SK-N-SH (cell line): ENCODE measurements around the gene ADD2. TPM values are rescaled to one million over a fixed set of nuclear protein-coding genes. Genes with fewer than 3 reads are reported as not detected.
"Not testable (repeated sequence)": the region's sequence is repeated elsewhere in the genome, so short reads cannot be mapped to it uniquely, and the experiment has no call there.

Experiments
- CTCF ChIA-PET: fragments of 300-600, 350-600 bp; formaldehyde crosslinking; extraction: SDS; loops from one replicate; lab custom pipeline; 2021; lab: Yijun Ruan, JAX
- POLR2A ChIA-PET: fragments of 350-600 bp; sonication (Branson Sonifier 250); formaldehyde crosslinking; extraction: SDS; loops from one replicate; lab custom pipeline; 2020; ENCODE audit warnings: antibody characterized with exemption, inconsistent platforms; lab: Yijun Ruan, JAX
- DNase-seq: peaks from one replicate; pipeline ENCODE4 v3.0.0; 2012
- H2AFZ ChIP-seq: fragments of 200-600 bp; sonication (generic); 2 replicates; pipeline ENCODE4 v1.8.1; 2016; ENCODE audit warnings: antibody characterized with exemption, mild to moderate bottlenecking, low read depth
- H3F3A ChIP-seq: fragments of 200-600 bp; sonication (generic); replicated peaks from 2 replicates; pipeline ENCODE3; 2016; ENCODE audit warnings: antibody characterized with exemption, mild to moderate bottlenecking; ENCODE audit not compliant: insufficient read depth
- H3K27ac ChIP-seq, 2 experiments: fragments of 200-500 bp in 1 of 2; fragments of 200-600 bp in 1 of 2; sonication (Bioruptor generic) in 1 of 2; sonication (generic), shearing (Covaris generic) in 1 of 2; 2 replicates each; pipeline versions ENCODE4 v1.5.1 to v1.6.1; 2014 to 2016; ENCODE audit warnings: low read depth in 2 of 2, inconsistent platforms in 1 of 2, low read length in 1 of 2, mild to moderate bottlenecking in 1 of 2, mixed read lengths in 1 of 2
- H3K27me3 ChIP-seq: fragments of 200-600 bp; sonication (generic), shearing (Covaris generic); 2 replicates; pipeline ENCODE4 v1.6.1; 2016; ENCODE audit warnings: mixed run types; ENCODE audit not compliant: insufficient read depth
- H3K36me3 ChIP-seq, 2 experiments: fragments of 200-500 bp in 1 of 2; fragments of 200-600 bp in 1 of 2; sonication (Bioruptor generic) in 1 of 2; sonication (generic) in 1 of 2; replicated peaks in 1 of 2; 2 replicates each; pipeline versions ENCODE3 to v1.5.1; 2014 to 2016; ENCODE audit warnings: low read length in 1 of 2, mild to moderate bottlenecking in 1 of 2; ENCODE audit not compliant: insufficient read depth in 2 of 2, control insufficient read depth in 1 of 2
- H3K4me1 ChIP-seq, 2 experiments: fragments of 200-500 bp in 1 of 2; fragments of 200-600 bp in 1 of 2; sonication (Bioruptor generic) in 1 of 2; sonication (generic), shearing (Covaris generic) in 1 of 2; 2 replicates each; pipeline versions ENCODE4 v1.5.1 to v1.6.1; 2014 to 2016; ENCODE audit warnings: low read depth in 1 of 2, low read length in 1 of 2, mixed run types in 1 of 2; ENCODE audit not compliant: insufficient read depth in 2 of 2, control insufficient read depth in 1 of 2
- H3K4me2 ChIP-seq: fragments of 200-600 bp; sonication (generic), shearing (Covaris generic); 2 replicates; pipeline ENCODE4 v1.6.1; 2017; ENCODE audit warnings: mixed run types
- H3K4me3 ChIP-seq, 2 experiments: fragments of 200-500 bp in 1 of 2; fragments of 200-600 bp in 1 of 2; sonication (Bioruptor generic) in 1 of 2; sonication (generic), shearing (Covaris generic) in 1 of 2; 2 replicates each; pipeline versions ENCODE4 v1.5.1 to v1.8.1; 2014 to 2016; ENCODE audit warnings: low read depth in 2 of 2, inconsistent platforms in 1 of 2, low read length in 1 of 2, mild to moderate bottlenecking in 1 of 2, mixed read lengths in 1 of 2, moderate library complexity in 1 of 2
- H3K79me2 ChIP-seq: fragments of 200-600 bp; sonication (generic); 2 replicates; pipeline ENCODE4 v1.8.1; 2017; ENCODE audit warnings: mild to moderate bottlenecking; ENCODE audit not compliant: insufficient read depth
- H3K9ac ChIP-seq: fragments of 200-600 bp; sonication (generic); 2 replicates; pipeline ENCODE4 v1.6.1; 2017; ENCODE audit warnings: mixed run types
- H3K9me2 ChIP-seq: fragments of 200-600 bp; sonication (generic); 2 replicates; pipeline ENCODE4 v1.6.1; 2017; ENCODE audit warnings: mixed run types
- H3K9me3 ChIP-seq: fragments of 200-600 bp; sonication (generic); 2 replicates; pipeline ENCODE4 v1.6.1; 2017; ENCODE audit warnings: mixed run types, mild to moderate bottlenecking, moderate library complexity
- H4K20me1 ChIP-seq: fragments of 200-600 bp; sonication (generic); 2 replicates; pipeline ENCODE4 v1.6.1; 2017; ENCODE audit warnings: mild to moderate bottlenecking, mixed run types; ENCODE audit not compliant: insufficient read depth
- CHD2 ChIP-seq: fragments of 150-350 bp; IDR thresholded peaks from 2 replicates; pipeline ENCODE4 v1.6.1; 2018; ENCODE audit warnings: low read length; ENCODE audit not compliant: partially characterized antibody
- ELF1 ChIP-seq: IDR thresholded peaks from 2 replicates; pipeline ENCODE4 v1.4.0; 2012
- EZH2phosphoT487 ChIP-seq: fragments of 200-600 bp; sonication (generic); IDR thresholded peaks from 2 replicates; pipeline ENCODE4 v1.6.1; 2017; ENCODE audit warnings: low read depth, mixed run types, mild to moderate bottlenecking, antibody characterized with exemption, moderate library complexity, borderline replicate concordance
- FOXJ3 ChIP-seq: sonication (generic); formaldehyde crosslinking; IDR thresholded peaks from 2 replicates; pipeline ENCODE4 v1.5.1; 2020; ENCODE audit warnings: mild to moderate bottlenecking, missing genetic modification reagents
- JUND ChIP-seq: IDR thresholded peaks from 2 replicates; pipeline ENCODE4 v1.4.0; 2012
- MEF2A ChIP-seq: IDR thresholded peaks from 2 replicates; pipeline ENCODE4 v1.4.0; 2012; ENCODE audit warnings: low read depth, borderline replicate concordance
- POLR2AphosphoS5 ChIP-seq: IDR thresholded peaks from 2 replicates; pipeline ENCODE4 v1.6.1; 2012; ENCODE audit warnings: low read depth, low read length
- RAD21 ChIP-seq: IDR thresholded peaks from 2 replicates; pipeline ENCODE4 v1.6.1; 2012; ENCODE audit warnings: mild to moderate bottlenecking, low read length
- RXRA ChIP-seq: IDR thresholded peaks from 2 replicates; pipeline ENCODE4 v1.4.0; 2012; ENCODE audit warnings: low read depth, mild to moderate bottlenecking, borderline replicate concordance
- SMC3 ChIP-seq: IDR thresholded peaks from 2 replicates; pipeline ENCODE4 v1.6.1; 2012; ENCODE audit warnings: low read depth, low read length, improper control_type of control experiment
- TAF1 ChIP-seq: IDR thresholded peaks from 2 replicates; pipeline ENCODE4 v1.6.1; 2012; ENCODE audit warnings: low read depth, mild to moderate bottlenecking, low read length, moderate library complexity, borderline replicate concordance
- TCF12 ChIP-seq: IDR thresholded peaks from 2 replicates; pipeline ENCODE4 v1.4.0; 2012
- TEAD4 ChIP-seq: IDR thresholded peaks from 2 replicates; pipeline ENCODE4 v1.4.0; 2012; ENCODE audit warnings: mild to moderate bottlenecking, borderline replicate concordance; ENCODE audit not compliant: insufficient read depth
- YY1 ChIP-seq: IDR thresholded peaks from 2 replicates; pipeline ENCODE4 v1.4.0; 2012; ENCODE audit warnings: low read depth, mild to moderate bottlenecking
- WGBS: methylation state at CpG from one replicate; pipeline ENCODE4 v1.1.6; 2017; ENCODE audit warnings: low lambda C conversion rate; 5-methylcytosine and 5-hydroxymethylcytosine counted together
- polyA plus RNA-seq, 3 experiments: library from polyadenylated mRNA; depleted of rRNA; stranded (reverse); fragments of >200 nt; gene quantifications; 2 replicates each; pipeline ENCODE4 v1.2.3, GENCODE V29; 2012
- TF ChIP-seq, protein P1 (sequence below): fragments of 200-600 bp; sonication (generic); IDR thresholded peaks from 2 replicates; pipeline ENCODE4 v1.6.1; 2017; ENCODE audit warnings: antibody characterized with exemption, mild to moderate bottlenecking, moderate library complexity
- TF ChIP-seq, protein P2 (sequence below): fragments of 150-350 bp; IDR thresholded peaks from 2 replicates; pipeline ENCODE4 v1.6.1; 2016; ENCODE audit warnings: mild to moderate bottlenecking, low read depth, low read length
- TF ChIP-seq, protein P3 (sequence below): fragments of 150-350 bp; IDR thresholded peaks from 2 replicates; pipeline ENCODE4 v1.6.1; 2017; ENCODE audit warnings: antibody characterized with exemption, low read length, low read depth, borderline replicate concordance
- TF ChIP-seq, protein P4 (sequence below): IDR thresholded peaks from 2 replicates; pipeline ENCODE4 v1.4.0; 2012; ENCODE audit warnings: low read depth
- TF ChIP-seq, protein P5 (sequence below): IDR thresholded peaks from 2 replicates; pipeline ENCODE4 v1.4.0; 2012; ENCODE audit warnings: low read depth, borderline replicate concordance

ADD2 gene
- polyA plus RNA-seq, 1 of the 3 experiments (the other 2 are of a cell fraction), result 0.30 TPM

DNA sequence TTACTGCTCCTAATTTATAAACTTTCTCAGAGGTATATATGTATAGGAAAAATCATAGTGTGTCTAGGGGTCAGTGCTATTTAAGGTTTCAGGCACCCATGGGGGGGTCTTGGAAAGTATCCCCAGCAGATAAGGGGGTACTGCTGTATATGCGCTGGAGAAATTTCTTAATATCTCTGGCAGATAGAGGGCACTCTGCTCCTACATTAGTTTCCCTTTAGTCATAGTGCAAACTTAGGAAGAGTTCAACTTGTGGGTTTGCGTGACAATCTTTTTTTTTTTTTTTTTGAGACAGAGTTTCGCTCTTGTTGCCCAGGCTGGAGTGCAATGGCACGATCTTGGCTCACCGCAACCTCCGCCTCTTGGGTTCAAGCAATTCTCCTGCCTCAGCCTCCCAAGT, 112.8 kb downstream of the ADD2 start:
- POLR2A ChIA-PET, result interaction anchor here (1.6 kb wide), 1 partner anchor 15 kb away, joined by 6 read pairs; no protein-coding TSS in a partner anchor
- CTCF ChIA-PET, result interaction anchor here (0.7 to 6.0 kb wide), 19 partner anchors 10 to 354 kb away, joined by 3 to 51 read pairs (median 5); partner anchors contain the start of genes ADD2, FAM136A and FIGLA
- not testable (repeated sequence) for H3K4me3 ChIP-seq, H2AFZ ChIP-seq, H3K9ac ChIP-seq, H3K79me2 ChIP-seq, H3K4me2 ChIP-seq, H3F3A ChIP-seq, H3K4me1 ChIP-seq, H4K20me1 ChIP-seq, H3K36me3 ChIP-seq, H3K9me2 ChIP-seq, H3K9me3 ChIP-seq, H3K27ac ChIP-seq
- TF ChIP-seq SMC3 (peak; percentile 52), RAD21 (peak; percentile 77)
- TF ChIP-seq, protein P1, sequence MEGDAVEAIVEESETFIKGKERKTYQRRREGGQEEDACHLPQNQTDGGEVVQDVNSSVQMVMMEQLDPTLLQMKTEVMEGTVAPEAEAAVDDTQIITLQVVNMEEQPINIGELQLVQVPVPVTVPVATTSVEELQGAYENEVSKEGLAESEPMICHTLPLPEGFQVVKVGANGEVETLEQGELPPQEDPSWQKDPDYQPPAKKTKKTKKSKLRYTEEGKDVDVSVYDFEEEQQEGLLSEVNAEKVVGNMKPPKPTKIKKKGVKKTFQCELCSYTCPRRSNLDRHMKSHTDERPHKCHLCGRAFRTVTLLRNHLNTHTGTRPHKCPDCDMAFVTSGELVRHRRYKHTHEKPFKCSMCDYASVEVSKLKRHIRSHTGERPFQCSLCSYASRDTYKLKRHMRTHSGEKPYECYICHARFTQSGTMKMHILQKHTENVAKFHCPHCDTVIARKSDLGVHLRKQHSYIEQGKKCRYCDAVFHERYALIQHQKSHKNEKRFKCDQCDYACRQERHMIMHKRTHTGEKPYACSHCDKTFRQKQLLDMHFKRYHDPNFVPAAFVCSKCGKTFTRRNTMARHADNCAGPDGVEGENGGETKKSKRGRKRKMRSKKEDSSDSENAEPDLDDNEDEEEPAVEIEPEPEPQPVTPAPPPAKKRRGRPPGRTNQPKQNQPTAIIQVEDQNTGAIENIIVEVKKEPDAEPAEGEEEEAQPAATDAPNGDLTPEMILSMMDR, result peak; percentile 62
- DNase-seq, result peak; percentile 39
- 16% methylated on average over 6 of the region's 6 CpGs for WGBS
- H3K27me3 ChIP-seq, result peaks cover 11% of the 10 kb centered on the region; the same call in 1 of the 2 replicates

DNA sequence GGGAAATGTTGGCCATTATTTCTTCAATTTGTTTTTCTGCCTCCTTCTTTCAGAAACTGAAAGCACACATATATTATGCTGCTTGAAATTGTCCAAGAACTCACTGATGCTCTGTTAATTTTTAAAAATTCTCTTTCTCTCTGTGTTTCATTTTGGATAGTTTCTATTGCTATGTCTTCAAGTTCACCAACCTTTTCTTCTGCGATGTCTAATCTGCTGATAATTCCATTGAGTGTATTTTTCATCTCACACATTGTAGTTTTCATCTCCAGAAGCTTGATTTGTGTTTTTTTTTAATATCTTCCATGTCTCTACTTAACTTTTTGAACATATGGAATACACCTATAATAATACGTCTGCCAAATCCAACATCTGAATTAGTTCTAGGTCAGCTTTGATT, 116.3 kb downstream of the ADD2 start:
- H3K9me2 ChIP-seq, result no peaks in the 10 kb centered on the region

More for the DNA sequence above, 116.3 kb downstream of the ADD2 start:
- TF ChIP-seq TAF1 (no peak), RAD21 (no peak), YY1 (no peak), JUND (no peak), POLR2AphosphoS5 (no peak), TCF12 (no peak), RXRA (no peak), ELF1 (no peak), MEF2A (no peak), CHD2 (no peak), FOXJ3 (CRISPR knock-in tag) (no peak), EZH2phosphoT487 (no peak), TEAD4 (no peak)
- TF ChIP-seq, protein P2, sequence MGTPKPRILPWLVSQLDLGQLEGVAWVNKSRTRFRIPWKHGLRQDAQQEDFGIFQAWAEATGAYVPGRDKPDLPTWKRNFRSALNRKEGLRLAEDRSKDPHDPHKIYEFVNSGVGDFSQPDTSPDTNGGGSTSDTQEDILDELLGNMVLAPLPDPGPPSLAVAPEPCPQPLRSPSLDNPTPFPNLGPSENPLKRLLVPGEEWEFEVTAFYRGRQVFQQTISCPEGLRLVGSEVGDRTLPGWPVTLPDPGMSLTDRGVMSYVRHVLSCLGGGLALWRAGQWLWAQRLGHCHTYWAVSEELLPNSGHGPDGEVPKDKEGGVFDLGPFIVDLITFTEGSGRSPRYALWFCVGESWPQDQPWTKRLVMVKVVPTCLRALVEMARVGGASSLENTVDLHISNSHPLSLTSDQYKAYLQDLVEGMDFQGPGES, result no peak
- TF ChIP-seq, protein P3, sequence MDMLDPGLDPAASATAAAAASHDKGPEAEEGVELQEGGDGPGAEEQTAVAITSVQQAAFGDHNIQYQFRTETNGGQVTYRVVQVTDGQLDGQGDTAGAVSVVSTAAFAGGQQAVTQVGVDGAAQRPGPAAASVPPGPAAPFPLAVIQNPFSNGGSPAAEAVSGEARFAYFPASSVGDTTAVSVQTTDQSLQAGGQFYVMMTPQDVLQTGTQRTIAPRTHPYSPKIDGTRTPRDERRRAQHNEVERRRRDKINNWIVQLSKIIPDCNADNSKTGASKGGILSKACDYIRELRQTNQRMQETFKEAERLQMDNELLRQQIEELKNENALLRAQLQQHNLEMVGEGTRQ, result no peak
- TF ChIP-seq, protein P4, sequence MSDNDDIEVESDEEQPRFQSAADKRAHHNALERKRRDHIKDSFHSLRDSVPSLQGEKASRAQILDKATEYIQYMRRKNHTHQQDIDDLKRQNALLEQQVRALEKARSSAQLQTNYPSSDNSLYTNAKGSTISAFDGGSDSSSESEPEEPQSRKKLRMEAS, result no peak
- TF ChIP-seq, protein P5, sequence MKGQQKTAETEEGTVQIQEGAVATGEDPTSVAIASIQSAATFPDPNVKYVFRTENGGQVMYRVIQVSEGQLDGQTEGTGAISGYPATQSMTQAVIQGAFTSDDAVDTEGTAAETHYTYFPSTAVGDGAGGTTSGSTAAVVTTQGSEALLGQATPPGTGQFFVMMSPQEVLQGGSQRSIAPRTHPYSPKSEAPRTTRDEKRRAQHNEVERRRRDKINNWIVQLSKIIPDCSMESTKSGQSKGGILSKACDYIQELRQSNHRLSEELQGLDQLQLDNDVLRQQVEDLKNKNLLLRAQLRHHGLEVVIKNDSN, result no peak
- no peaks in the 10 kb centered on the region for H3K4me1 ChIP-seq
- WGBS, result 34% methylated on average over 2 of the region's 2 CpGs
- no peaks in the 10 kb centered on the region for H4K20me1 ChIP-seq
- ChIA-PET POLR2A (no interaction called here), CTCF (interaction anchor here (0.8 to 2.4 kb wide), 8 partner anchors 34 to 349 kb away, joined by 3 to 10 read pairs (median 3); partner anchors contain the start of genes ADD2 and FAM136A)
- H3K79me2 ChIP-seq, result no peaks in the 10 kb centered on the region
- H3K36me3 ChIP-seq, result no peaks in the 10 kb centered on the region
- no peak overlapping the region for H3K9ac ChIP-seq
- H3K27ac ChIP-seq, result no peak overlapping the region
- H3K9me3 ChIP-seq, result no peaks in the 10 kb centered on the region
- no peaks in the 10 kb centered on the region for H3F3A ChIP-seq
- no peak for DNase-seq
- peaks cover 16% of the 10 kb centered on the region; the same call in 1 of the 2 replicates for H3K27me3 ChIP-seq
- H3K4me3 ChIP-seq, result no peak overlapping the region
- H3K4me2 ChIP-seq, result no peak overlapping the region
- H2AFZ ChIP-seq, result no peak overlapping the region
